HL-60/S4 (cell line): ENCODE results near the gene RDX.
"Not testable (repeated sequence)": the region's sequence is repeated elsewhere in the genome, so short reads cannot be mapped to it uniquely, and the experiment has no call there.

Experiments used
- in situ Hi-C: fragments of 300-500 bp; cut with MboI; formaldehyde crosslinking; loops from 2 replicates; pipeline ENCODE4 v1.14.3; 2022; ENCODE audit warnings: low sequenced_read_pairs

The RDX gene

GRCh38 chr11:110305169-110306018, 9.0 kb upstream of the RDX start:
- in situ Hi-C loops = no loop called here

DNA sequence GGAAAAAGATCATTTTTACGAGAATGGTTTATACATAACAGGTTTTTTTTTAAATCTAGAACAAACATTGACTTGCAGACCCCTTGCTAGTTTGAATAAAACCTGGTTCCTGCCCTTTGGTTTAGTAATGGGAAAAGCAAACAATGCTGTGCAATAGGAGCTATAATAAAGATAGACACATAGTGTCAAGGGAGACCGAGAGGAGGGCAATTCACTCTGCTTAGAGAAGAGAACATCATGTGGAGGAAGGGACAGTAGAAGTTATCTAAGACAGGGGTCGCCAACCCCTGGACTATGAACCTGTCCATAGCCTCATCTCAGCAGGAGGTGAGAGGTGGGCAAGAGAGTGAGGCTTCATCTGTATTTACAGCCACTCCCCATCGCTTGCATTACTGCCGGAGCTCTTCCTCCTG, 7.0 kb upstream of the RDX start:
- in situ Hi-C loops = no loop called here

DNA sequence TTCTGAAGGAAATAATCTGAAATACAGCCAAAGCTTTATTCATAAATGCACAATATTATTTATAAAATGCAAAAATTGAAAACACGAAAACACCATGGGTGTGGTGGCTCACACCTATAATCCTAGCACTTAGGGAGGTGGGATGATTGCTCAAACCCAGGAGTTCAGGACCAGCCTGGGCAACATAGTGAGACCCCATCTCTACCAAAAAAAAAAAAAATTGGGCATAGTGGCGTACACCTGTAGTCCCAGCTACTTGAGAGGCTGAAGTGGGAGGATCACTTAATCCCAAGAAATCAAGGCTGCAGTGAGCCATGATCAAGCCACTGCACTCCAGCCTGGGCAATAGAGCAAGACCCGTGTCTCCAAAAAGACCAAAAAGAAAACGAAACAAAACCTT, 5.2 kb upstream of the RDX start:
- in situ Hi-C loops = no loop called here

DNA sequence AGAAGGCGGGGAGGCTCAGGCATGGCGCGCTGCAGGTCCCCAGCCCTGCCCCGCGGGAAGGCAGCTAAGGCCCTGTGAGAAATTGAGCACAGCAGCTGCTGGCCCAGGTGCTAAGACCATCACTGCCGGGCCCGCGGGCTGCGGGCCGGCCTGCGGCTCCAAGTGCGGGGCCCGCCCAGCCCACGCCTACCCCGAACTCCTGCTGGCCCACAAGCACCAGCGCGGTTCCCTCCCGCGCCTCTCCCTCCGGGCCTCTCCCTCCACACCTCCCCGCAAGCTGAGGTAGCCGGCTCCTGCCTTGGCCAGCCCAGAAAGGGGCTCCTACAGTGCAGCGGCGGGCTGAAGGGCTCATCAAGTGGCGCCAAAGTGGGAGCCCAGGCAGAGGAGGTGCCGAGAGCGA, 4.6 kb upstream of the RDX start:
- in situ Hi-C loops = no loop called here

DNA sequence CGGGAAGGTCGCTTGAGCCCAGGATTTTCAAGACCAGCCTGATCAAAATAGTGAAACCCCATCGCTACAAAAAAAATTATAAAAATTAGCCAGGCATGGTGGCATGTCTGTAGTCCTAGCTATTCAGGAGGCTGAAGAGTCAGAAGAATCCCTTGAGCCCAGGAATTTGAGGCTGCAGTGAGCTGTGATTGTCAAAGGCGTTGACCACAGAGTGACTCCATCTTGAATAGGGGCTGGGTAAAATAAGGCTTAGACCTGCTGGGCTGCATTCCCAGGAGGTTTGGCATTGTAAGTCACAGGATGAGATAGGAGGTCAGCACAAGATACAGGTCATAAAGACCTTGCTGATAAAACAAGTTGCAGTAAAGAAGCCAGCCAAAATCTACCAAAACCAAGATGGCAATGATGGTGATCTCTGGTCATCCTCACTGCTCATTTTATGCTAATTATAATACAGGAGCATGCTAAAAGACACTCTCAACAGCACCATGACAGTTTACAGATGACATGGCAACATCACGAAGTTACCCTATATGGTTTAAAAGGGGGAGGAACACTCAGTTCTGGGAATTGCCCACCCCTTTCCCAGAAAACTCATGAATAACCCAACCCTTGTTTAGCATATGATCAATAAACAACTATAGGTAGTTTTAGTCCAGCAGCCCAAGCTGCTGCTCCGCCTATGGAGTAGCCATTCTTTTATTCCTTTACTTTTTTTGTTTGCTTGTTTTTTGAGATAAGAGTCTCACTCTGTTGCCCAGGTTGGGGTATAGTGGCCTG, 2.8 kb upstream of the RDX start:
- in situ Hi-C loops = no loop called here

- in situ Hi-C loops = no loop called here
Observed at GRCh38 chr11:110298301-110298765, 1.9 kb upstream of the RDX start.

GRCh38 chr11:110297726-110298300, 1.4 kb upstream of the RDX start:
- in situ Hi-C loops = no loop called here

GRCh38 chr11:110297076-110297725, 787 bp upstream of the RDX start:
- in situ Hi-C loops = no loop called here

- in situ Hi-C loops = no loop called here
Observed at GRCh38 chr11:110295531-110296225, 736 bp downstream of the RDX start.

DNA sequence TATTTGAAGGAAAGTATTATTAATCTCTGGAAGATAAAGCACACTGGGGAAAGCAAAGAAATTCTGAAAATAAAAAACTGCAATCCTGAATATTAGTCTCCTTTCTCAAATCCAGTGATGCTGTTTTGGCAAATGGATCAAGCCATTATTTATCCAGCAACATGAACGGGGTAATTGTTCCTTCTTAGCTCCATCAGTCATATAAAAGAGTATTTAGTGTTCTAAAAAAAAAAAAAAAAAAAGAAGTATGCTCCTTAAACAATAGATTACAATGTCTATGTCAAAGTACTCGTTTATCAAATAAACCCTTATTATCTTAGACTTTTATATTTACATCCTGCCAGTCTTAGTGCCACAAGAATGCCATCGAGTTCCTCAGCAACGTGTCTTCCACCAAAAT, 1.3 kb downstream of the RDX start:
- in situ Hi-C loops = no loop called here

- in situ Hi-C loops = no loop called here
Observed at GRCh38 chr11:110294509-110294908, 1.9 kb downstream of the RDX start.

DNA sequence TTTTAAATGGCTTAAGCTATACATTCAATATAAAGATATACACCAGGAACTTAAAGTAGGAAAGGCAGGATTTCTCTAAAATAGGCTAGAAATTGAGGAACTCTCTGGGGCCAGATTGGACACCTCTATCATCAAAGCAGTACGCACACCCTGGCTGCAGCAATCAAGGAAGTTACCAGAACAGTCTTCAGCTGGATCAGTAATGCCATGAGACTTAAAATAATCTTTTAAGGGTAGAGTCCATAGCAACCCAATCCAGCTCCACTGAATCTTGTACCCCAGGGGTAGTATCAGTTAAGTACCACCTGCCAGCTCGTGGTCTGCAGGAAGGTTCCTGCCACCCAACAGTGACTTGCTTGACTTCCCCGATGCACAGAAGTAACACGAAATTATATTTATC, 3.0 kb downstream of the RDX start:
- in situ Hi-C loops = no loop called here

DNA sequence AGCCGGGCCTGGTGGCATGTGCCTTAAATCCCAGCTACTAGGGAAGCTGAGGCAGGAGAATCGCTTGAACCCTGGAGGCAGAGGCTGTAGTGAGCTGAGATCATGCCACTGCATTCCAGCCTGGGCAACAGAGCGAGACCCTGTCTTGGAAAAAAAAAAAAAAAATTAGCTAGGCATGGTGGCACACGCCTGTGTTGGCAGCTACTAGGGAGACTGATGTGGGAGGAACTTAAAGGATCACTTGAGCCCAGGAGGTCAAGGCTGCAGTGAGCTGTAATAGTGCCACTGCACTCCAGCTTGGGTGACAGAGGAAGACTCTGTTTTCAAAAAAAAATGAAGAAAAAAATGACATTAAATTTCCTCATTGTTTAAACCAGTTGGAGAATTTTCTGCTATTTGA, 4.3 kb downstream of the RDX start:
- in situ Hi-C loops = not testable (repeated sequence)

GRCh38 chr11:110290591-110291334, 5.7 kb downstream of the RDX start:
- in situ Hi-C loops = no loop called here

- in situ Hi-C loops = no loop called here
Observed at GRCh38 chr11:110289472-110289871, 6.9 kb downstream of the RDX start.

- in situ Hi-C loops = no loop called here
Observed at GRCh38 chr11:110287537-110287936, 8.9 kb downstream of the RDX start.

- in situ Hi-C loops = no loop called here
Observed at GRCh38 chr11:110286298-110287040, 9.9 kb downstream of the RDX start.

- in situ Hi-C loops = no loop called here
Observed at GRCh38 chr11:110283862-110284261, 12.6 kb downstream of the RDX start.

GRCh38 chr11:110280595-110280994, 15.8 kb downstream of the RDX start:
- in situ Hi-C loops = not testable (repeated sequence)
